GM12878 (cell line): ENCODE data around the gene CFC1. TPM values are rescaled to one million over a fixed set of nuclear protein-coding genes. Genes with fewer than 3 reads are reported as not detected.

Source experiments
- polyA plus RNA-seq, 11 experiments: library from polyadenylated mRNA; depleted of rRNA in 4 of 11; unstranded in 6 of 11; stranded (reverse) in 5 of 11; fragments of >200 nt; fragmentation: Nextera tagmentation in 4 of 11; fragmentation: Illumina TruSeq in 1 of 11; extraction: Ambion mirVana in 4 of 11; extraction: Trizol in 1 of 11; gene quantifications; 1 replicate in 1 of 11; 2 replicates in 10 of 11; pipeline versions ENCODE4 v1.2.1 to v1.2.3, GENCODE V29; 2011 to 2016; ENCODE audit warnings: inconsistent platforms in 2 of 11, missing spikeins in 2 of 11, low read depth in 1 of 11
- small RNA-seq: library from RNA; depleted of rRNA; stranded (forward); fragments of <200 nt; gene quantifications from one replicate; pipeline ENCODE3, GENCODE V24; 2014
- total RNA-seq, 4 experiments: library from RNA; depleted of rRNA in 3 of 4; stranded (reverse); fragments of >200 nt in 3 of 4; fragmentation: Illumina TruSeq in 1 of 4; extraction: Trizol in 1 of 4; gene quantifications; 2 replicates each; pipeline versions ENCODE4 v1.2.1 to v1.2.3, GENCODE V29; 2013 to 2021

The CFC1 gene
- total and polyA plus RNA-seq, 10 of the 15 experiments (the other 5 are each of a cell fraction or from before 2014, with no cell fraction given), result not detected

Small RNA genes lying within 50 kb of the gene (small RNA-seq; reads per million reads assigned to genes)
- not detected for gene RF00017
- not detected for gene RNU6-848P

Other genes with a start within 250 kb of the CFC1 start
- gene PTPN18, start 243.5 kb downstream of the CFC1 start, total RNA-seq (2014; rRNA removed), result 31.4 and 36.9 TPM in 2 replicates
- gene PTPN18, start 243.5 kb downstream of the CFC1 start, total RNA-seq (2014; rRNA removed; fragmentation: Illumina TruSeq; extraction: Trizol), result 38.5 and 39.8 TPM in 2 replicates
- 41.9 and 43.1 TPM in 2 replicates for gene PTPN18, start 243.5 kb downstream of the CFC1 start, total RNA-seq (2021)
- 29.3 and 47.0 TPM in 2 replicates for gene PTPN18, start 243.5 kb downstream of the CFC1 start, polyA plus RNA-seq (2011; rRNA removed)
- 89.9 and 99.8 TPM in 2 replicates for gene PTPN18, start 243.5 kb downstream of the CFC1 start, polyA plus RNA-seq (2014; fragmentation: Illumina TruSeq; extraction: Trizol)
- gene PTPN18, start 243.5 kb downstream of the CFC1 start, polyA plus RNA-seq (2014; fragmentation: Nextera tagmentation; extraction: Ambion mirVana), result 10 to 100 TPM; 14.8 to 17.5 TPM
- 58.4 and 58.8 TPM in 2 replicates for gene PTPN18, start 243.5 kb downstream of the CFC1 start, polyA plus RNA-seq (2014; rRNA removed)
- gene PTPN18, start 243.5 kb downstream of the CFC1 start, polyA plus RNA-seq (2016; fragmentation: Nextera tagmentation; extraction: Ambion mirVana), result 10 to 100 TPM; 43.7 to 45.6 TPM
- 0.05 and 0.06 TPM in 2 replicates for gene POTEI, start 90.2 kb downstream of the CFC1 start, total RNA-seq (2014; rRNA removed)
- gene POTEI, start 90.2 kb downstream of the CFC1 start, total RNA-seq (2014; rRNA removed; fragmentation: Illumina TruSeq; extraction: Trizol), result 0.04 and 0.14 TPM in 2 replicates
- gene POTEI, start 90.2 kb downstream of the CFC1 start, total RNA-seq (2021), result 0.11 and 0.13 TPM in 2 replicates
- gene POTEI, start 90.2 kb downstream of the CFC1 start, polyA plus RNA-seq (2011; rRNA removed), result not detected in 2 replicates
- 0.12 and 0.16 TPM in 2 replicates for gene POTEI, start 90.2 kb downstream of the CFC1 start, polyA plus RNA-seq (2014; fragmentation: Illumina TruSeq; extraction: Trizol)
- gene POTEI, start 90.2 kb downstream of the CFC1 start, polyA plus RNA-seq (2014; fragmentation: Nextera tagmentation; extraction: Ambion mirVana), result not detected
- 0.12 TPM in 1 of 2 replicates, not detected in the other for gene POTEI, start 90.2 kb downstream of the CFC1 start, polyA plus RNA-seq (2014; rRNA removed)
- gene POTEI, start 90.2 kb downstream of the CFC1 start, polyA plus RNA-seq (2016; fragmentation: Nextera tagmentation; extraction: Ambion mirVana), result under 1 TPM; 0.03 to 0.05 TPM
- gene CFC1B, start 78.4 kb downstream of the CFC1 start, total RNA-seq (2014; rRNA removed), result not detected in 2 replicates
- not detected in 2 replicates for gene CFC1B, start 78.4 kb downstream of the CFC1 start, total RNA-seq (2014; rRNA removed; fragmentation: Illumina TruSeq; extraction: Trizol)
- gene CFC1B, start 78.4 kb downstream of the CFC1 start, total RNA-seq (2021), result not detected in 2 replicates
- gene CFC1B, start 78.4 kb downstream of the CFC1 start, polyA plus RNA-seq (2011; rRNA removed), result not detected in 2 replicates
- gene CFC1B, start 78.4 kb downstream of the CFC1 start, polyA plus RNA-seq (2014; fragmentation: Illumina TruSeq; extraction: Trizol), result not detected in 2 replicates
- gene CFC1B, start 78.4 kb downstream of the CFC1 start, polyA plus RNA-seq (2014; fragmentation: Nextera tagmentation; extraction: Ambion mirVana), result not detected
- gene CFC1B, start 78.4 kb downstream of the CFC1 start, polyA plus RNA-seq (2014; rRNA removed), result not detected in 2 replicates
- not detected for gene CFC1B, start 78.4 kb downstream of the CFC1 start, polyA plus RNA-seq (2016; fragmentation: Nextera tagmentation; extraction: Ambion mirVana)
- not detected in 2 replicates for gene POTEJ, start 11.9 kb upstream of the CFC1 start, total RNA-seq (2014; rRNA removed)
- gene POTEJ, start 11.9 kb upstream of the CFC1 start, total RNA-seq (2014; rRNA removed; fragmentation: Illumina TruSeq; extraction: Trizol), result not detected in 2 replicates
- not detected in 2 replicates for gene POTEJ, start 11.9 kb upstream of the CFC1 start, total RNA-seq (2021)
- gene POTEJ, start 11.9 kb upstream of the CFC1 start, polyA plus RNA-seq (2011; rRNA removed), result not detected in 2 replicates
- gene POTEJ, start 11.9 kb upstream of the CFC1 start, polyA plus RNA-seq (2014; fragmentation: Illumina TruSeq; extraction: Trizol), result not detected in 2 replicates
- gene POTEJ, start 11.9 kb upstream of the CFC1 start, polyA plus RNA-seq (2014; fragmentation: Nextera tagmentation; extraction: Ambion mirVana), result not detected
- not detected in 2 replicates for gene POTEJ, start 11.9 kb upstream of the CFC1 start, polyA plus RNA-seq (2014; rRNA removed)
- gene POTEJ, start 11.9 kb upstream of the CFC1 start, polyA plus RNA-seq (2016; fragmentation: Nextera tagmentation; extraction: Ambion mirVana), result not detected
- gene GPR148, start 129.5 kb upstream of the CFC1 start, total RNA-seq (2014; rRNA removed), result not detected in 2 replicates
- gene GPR148, start 129.5 kb upstream of the CFC1 start, total RNA-seq (2014; rRNA removed; fragmentation: Illumina TruSeq; extraction: Trizol), result not detected in 2 replicates
- not detected in 2 replicates for gene GPR148, start 129.5 kb upstream of the CFC1 start, total RNA-seq (2021)
- not detected in 2 replicates for gene GPR148, start 129.5 kb upstream of the CFC1 start, polyA plus RNA-seq (2011; rRNA removed)
- gene GPR148, start 129.5 kb upstream of the CFC1 start, polyA plus RNA-seq (2014; fragmentation: Illumina TruSeq; extraction: Trizol), result not detected in 2 replicates
- gene GPR148, start 129.5 kb upstream of the CFC1 start, polyA plus RNA-seq (2014; fragmentation: Nextera tagmentation; extraction: Ambion mirVana), result not detected
- not detected in 2 replicates for gene GPR148, start 129.5 kb upstream of the CFC1 start, polyA plus RNA-seq (2014; rRNA removed)
- not detected for gene GPR148, start 129.5 kb upstream of the CFC1 start, polyA plus RNA-seq (2016; fragmentation: Nextera tagmentation; extraction: Ambion mirVana)
- gene AMER3, start 156.0 kb upstream of the CFC1 start, total RNA-seq (2014; rRNA removed), result not detected in 2 replicates
- not detected in 2 replicates for gene AMER3, start 156.0 kb upstream of the CFC1 start, total RNA-seq (2014; rRNA removed; fragmentation: Illumina TruSeq; extraction: Trizol)
- gene AMER3, start 156.0 kb upstream of the CFC1 start, total RNA-seq (2021), result not detected in 2 replicates
- not detected in 2 replicates for gene AMER3, start 156.0 kb upstream of the CFC1 start, polyA plus RNA-seq (2011; rRNA removed)
- gene AMER3, start 156.0 kb upstream of the CFC1 start, polyA plus RNA-seq (2014; fragmentation: Illumina TruSeq; extraction: Trizol), result not detected in 2 replicates
- gene AMER3, start 156.0 kb upstream of the CFC1 start, polyA plus RNA-seq (2014; fragmentation: Nextera tagmentation; extraction: Ambion mirVana), result not detected
- not detected in 2 replicates for gene AMER3, start 156.0 kb upstream of the CFC1 start, polyA plus RNA-seq (2014; rRNA removed)
- not detected for gene AMER3, start 156.0 kb upstream of the CFC1 start, polyA plus RNA-seq (2016; fragmentation: Nextera tagmentation; extraction: Ambion mirVana)
- not detected in 2 replicates for gene ARHGEF4, start 237.3 kb upstream of the CFC1 start, total RNA-seq (2014; rRNA removed)
- not detected in 2 replicates for gene ARHGEF4, start 237.3 kb upstream of the CFC1 start, total RNA-seq (2014; rRNA removed; fragmentation: Illumina TruSeq; extraction: Trizol)
- 0.21 TPM in 2 replicates for gene ARHGEF4, start 237.3 kb upstream of the CFC1 start, total RNA-seq (2021)
- gene ARHGEF4, start 237.3 kb upstream of the CFC1 start, polyA plus RNA-seq (2011; rRNA removed), result 0.04 and 0.12 TPM in 2 replicates
- 0.06 TPM in 1 of 2 replicates, not detected in the other for gene ARHGEF4, start 237.3 kb upstream of the CFC1 start, polyA plus RNA-seq (2014; fragmentation: Illumina TruSeq; extraction: Trizol)
- gene ARHGEF4, start 237.3 kb upstream of the CFC1 start, polyA plus RNA-seq (2014; fragmentation: Nextera tagmentation; extraction: Ambion mirVana), result under 1 TPM in 1 of 2 experiments, not detected in 1; 0.02 TPM
- gene ARHGEF4, start 237.3 kb upstream of the CFC1 start, polyA plus RNA-seq (2014; rRNA removed), result not detected in 2 replicates
- under 1 TPM in 1 of 2 experiments, not detected in 1; 0.24 TPM for gene ARHGEF4, start 237.3 kb upstream of the CFC1 start, polyA plus RNA-seq (2016; fragmentation: Nextera tagmentation; extraction: Ambion mirVana)